NCI-H82 (cell line): ENCODE results near the gene SLC35C1.

Experiments used
- DNase-seq: peaks from one replicate; lab custom pipeline; 2025; lab: John Stamatoyannopoulos, UW

Gene SLC35C1

GRCh38 chr11:45804761-45805304, at the start of gene SLC35C1:
SLC35C1 (plus strand) TSS chr11:45805149; CDS start chr11:45805802, 653 bp downstream.
- DNase-seq: peak; percentile 96

GRCh38 chr11:45755281-45755859, 49.6 kb upstream of the SLC35C1 start:
- DNase-seq: no peak

DNA sequence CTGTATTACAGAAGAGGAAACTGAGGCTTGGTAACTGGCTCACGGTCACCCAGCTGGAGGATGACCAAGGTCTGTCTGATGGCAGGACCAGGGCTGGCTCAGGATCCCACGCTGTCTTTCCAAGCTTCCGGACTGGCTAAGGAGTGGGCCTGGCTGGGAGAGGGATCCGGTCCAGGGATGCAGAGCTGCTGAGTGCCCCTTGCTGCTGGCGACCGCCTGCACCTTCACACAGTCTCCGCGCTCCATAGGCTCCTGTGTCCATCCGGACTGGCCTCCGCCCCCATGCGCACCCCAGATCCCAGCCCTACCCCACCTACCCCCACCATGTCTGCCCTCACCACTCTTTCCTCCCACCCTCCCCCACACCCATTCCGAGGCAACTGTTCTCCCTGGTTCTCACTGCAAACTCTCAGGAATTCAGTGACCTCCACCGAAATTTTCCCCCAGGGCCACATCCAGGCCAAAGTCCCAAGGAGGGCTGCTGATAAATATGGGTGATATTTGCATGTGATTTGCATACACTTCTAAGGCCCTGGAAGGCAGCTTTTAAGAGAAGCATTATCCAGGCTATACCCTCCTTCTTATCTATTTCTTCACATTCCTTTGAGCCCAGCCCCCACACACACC, 48.5 kb upstream of the SLC35C1 start:
- DNase-seq: no peak

GRCh38 chr11:45757672-45758071, 47.3 kb upstream of the SLC35C1 start:
- no peak for DNase-seq

DNA sequence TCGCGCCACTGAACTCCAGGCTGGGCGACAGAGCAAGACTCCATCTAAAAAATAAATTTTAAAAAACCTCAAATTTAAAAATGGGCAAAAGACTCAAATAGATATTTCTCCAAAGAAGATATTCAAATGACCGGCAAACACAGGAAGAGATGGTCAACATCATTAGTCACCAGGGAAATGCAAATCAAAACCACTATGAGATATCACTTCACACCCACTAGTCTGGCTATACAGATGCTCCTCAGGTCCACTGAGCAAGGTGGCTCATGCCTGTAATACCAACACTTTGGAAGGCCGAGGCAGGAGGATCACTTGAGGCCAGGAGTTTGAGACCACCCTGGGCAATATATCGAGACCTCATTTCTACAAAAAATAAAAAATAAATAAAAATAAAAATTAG, 43.3 kb upstream of the SLC35C1 start:
- DNase-seq: no peak

GRCh38 chr11:45765107-45765668, 39.8 kb upstream of the SLC35C1 start:
- DNase-seq: no peak

GRCh38 chr11:45765836-45766235, 39.1 kb upstream of the SLC35C1 start:
- DNase-seq: no peak

- DNase-seq: no peak
Observed at GRCh38 chr11:45766469-45766868, 38.5 kb upstream of the SLC35C1 start.

DNA sequence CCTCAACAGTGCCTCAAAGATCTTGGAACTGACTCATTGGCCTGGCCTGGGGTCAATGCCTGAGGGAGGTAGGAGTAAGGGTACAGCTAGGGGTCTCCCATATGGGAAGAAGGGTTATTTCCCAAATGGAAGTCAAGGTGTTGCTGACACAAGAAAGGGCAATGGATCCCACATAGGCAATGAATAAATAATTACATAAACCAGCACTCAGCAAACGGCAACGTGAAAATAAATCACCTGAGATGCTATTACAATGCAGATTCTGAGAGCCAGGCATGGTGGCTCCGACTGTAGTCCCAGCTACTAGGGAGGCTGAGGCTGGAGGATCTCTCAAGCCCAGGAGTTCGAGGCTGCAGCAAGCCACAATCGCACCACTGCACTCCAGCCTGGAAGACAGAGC, 36.5 kb upstream of the SLC35C1 start:
- DNase-seq: no peak

DNA sequence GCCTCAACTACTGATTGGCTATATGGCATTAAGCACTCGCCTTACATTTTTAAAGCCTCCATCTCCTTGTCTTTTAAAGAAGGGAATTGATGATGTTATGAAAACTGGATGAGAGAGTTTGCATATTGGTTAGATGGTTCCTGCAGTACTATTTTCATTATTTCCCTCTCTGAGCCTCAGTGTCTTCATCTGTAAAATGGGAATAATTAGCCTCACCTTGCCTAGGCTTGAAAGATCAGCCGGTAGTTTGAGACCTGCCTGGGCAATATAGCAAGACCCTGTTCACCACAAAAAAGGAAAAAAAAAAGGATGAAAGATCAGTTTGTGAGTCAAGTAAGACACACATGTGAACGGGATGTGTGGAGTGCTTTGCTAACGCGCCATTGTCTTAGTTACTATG, 35.0 kb upstream of the SLC35C1 start:
- DNase-seq: no peak

DNA sequence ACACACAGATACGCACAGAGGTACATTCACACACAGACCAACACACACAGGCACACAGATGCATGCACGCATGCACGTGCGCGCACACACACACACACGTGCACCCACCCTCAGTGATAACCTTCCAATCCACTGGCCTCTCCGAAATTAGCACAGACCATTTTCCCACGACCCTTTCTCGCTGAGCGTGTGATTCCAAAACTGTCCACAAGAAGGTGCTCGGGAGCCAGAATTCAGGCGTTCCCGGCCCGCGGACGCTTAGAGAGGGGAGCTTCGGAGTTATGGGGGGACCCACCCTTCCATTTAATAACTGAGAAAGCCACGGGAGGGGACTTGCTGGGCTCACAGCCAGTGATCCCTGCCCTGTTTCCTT, 33.8 kb upstream of the SLC35C1 start:
- DNase-seq: peak; percentile 61

GRCh38 chr11:45771566-45772448, 33.1 kb upstream of the SLC35C1 start:
- peak; percentile 89 for DNase-seq

DNA sequence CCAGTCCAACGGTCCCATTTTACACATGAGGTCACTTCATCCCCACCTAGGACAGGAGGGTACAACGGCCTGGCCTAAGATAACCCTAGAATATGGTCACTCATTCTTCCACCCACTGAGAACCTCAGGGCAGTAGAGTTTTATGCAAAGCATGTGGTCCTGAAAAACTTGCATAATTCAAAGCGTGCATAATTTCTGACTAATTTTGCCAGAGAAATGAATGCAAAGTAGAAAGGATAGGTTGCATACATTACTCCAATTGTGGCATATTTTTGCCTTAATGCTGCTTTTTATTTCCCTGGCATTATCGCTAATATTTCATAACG, 32.5 kb upstream of the SLC35C1 start:
- no peak for DNase-seq

DNA sequence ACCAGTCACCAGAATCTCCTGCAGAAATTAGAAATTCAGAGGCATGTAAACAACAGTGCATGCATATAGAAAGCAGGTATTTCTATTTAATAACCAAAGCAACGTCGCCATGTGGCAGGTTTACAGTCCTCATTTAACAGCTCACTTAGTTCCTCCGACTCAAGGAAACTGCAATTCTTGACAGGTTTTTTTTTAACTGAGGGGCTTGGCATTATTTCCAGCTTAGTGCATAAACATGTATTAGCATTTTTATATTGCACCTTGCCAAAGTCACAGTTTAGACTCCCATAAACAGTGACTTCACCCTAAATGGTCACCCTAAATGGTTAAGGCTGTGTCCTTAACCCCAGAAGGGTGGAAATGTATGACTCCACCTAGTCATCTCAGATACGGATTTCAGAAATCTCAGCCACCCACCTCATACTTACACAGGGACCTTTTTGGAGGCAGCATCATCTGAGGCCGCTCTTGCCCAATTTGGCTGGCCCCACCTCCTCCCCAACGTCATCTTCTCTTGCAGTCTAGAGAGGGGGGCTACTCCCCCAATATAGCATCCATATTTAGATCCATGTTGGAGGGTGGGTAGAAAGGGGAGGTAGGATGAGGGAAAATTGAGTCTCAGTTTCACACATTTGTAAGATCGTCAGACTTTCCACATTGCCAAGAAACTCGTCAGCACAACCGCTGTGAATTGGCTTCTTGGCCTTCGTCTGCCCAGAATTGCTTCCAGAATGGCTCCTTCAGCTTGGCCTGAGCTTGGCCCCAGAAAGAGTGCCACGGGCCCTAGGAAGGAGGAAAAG, 31.8 kb upstream of the SLC35C1 start:
- DNase-seq: no peak

- DNase-seq: no peak
Observed at GRCh38 chr11:45773786-45774655, 30.9 kb upstream of the SLC35C1 start.

DNA sequence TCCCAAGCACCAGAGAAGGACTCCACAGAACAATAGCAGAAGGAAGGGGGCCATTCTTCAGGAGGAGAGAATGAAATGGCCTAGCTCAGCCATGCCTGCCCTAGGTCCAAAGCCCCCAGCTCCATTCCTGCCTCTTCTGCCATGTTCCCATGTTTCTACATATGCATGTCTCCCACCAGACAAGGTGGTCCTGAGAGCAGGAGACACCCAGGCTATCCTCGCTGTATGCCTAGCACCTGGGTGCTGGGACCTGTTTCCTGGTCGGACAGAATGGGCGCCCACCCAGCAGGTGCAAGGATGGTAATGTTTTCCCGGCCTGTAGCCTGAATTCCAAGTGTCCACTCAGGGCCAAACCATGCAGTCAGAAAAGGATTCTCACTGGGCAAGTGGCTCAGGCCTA, 30.2 kb upstream of the SLC35C1 start:
- DNase-seq: no peak

- no peak for DNase-seq
Observed at GRCh38 chr11:45777127-45777969, 27.6 kb upstream of the SLC35C1 start.

DNA sequence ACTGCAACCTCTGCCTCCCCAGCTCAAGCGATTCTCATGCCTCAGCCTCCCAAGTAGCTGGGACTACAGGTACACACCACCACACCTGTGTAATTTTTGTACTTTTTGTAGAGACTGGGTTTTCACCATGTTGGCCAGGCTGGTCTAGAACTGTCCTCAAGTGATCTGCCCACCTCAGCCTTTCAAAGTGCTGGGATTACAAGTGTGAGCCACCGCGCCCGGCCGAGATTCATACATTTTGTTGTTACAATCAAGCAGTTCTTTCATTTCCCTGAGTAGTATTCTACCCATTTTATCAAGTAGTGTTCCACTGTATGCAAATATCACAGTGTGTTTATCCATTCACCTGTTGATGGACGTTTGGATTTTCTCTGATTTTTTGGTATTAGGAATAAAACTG, 26.6 kb upstream of the SLC35C1 start:
- DNase-seq: no peak

GRCh38 chr11:45779602-45780001, 25.3 kb upstream of the SLC35C1 start:
- no peak for DNase-seq

GRCh38 chr11:45786272-45786671, 18.7 kb upstream of the SLC35C1 start:
- DNase-seq: no peak
